ENCODE measurements around the gene CACNA2D4.

- no peak for TF ChIP-seq CTCF (IDR thresholded peaks at IDR 0.05)
- TF ChIP-seq POLR2A (IDR thresholded peaks at IDR 0.05) = no peak
- no peak for TF ChIP-seq EP300 (IDR thresholded peaks at IDR 0.05)
- no peak for TF ChIP-seq POLR2AphosphoS5 (IDR thresholded peaks at IDR 0.05)
Measured at GRCh38 chr12:1839956-1840951, 78.2 kb downstream of the CACNA2D4 start.

Measured in gastroesophageal sphincter (tissue), 3 donors.